Heart left ventricle (tissue), 13 donors: ENCODE measurements around the gene CDC42.

Experiments
- POLR2A ChIP-seq, 2 donors: fragments of 450-650 bp; IDR thresholded peaks; one replicate each; pipeline ENCODE4 v1.6.1; 2017; ENCODE audit warnings: antibody characterized with exemption in 2 of 2, mild to moderate bottlenecking in 2 of 2, moderate library complexity in 2 of 2
- TF ChIP-seq, protein P1 (sequence below), 12 donors: fragments of 200-600 bp; sonication (generic) in 4 of 12; IDR thresholded peaks; one replicate each; pipeline versions ENCODE4 v1.5.0 to v1.8.0; 2018 to 2022; ENCODE audit warnings: antibody characterized with exemption in 12 of 12, mild to moderate bottlenecking in 5 of 12
- donor health status: ischemic (EF 13 %, LVEDD 7.1; RV severe dilation, severe dysfunction).
- donor health status: DM: no; HTN: yes; CAD: no.
- donor health status: DM: no; HTN: no; CAD: no.
- donor health status: ischemic (EF 25% LVEDD 6.9; RV normal size, moderate dysfunction).
- donor health status: ischemic (EF 25% LVEDD 5.7; RV mildly dilated, moderate dysfunction).
- donor health status: ischemic (EF 35%, LVEDD 5.7; RV mildly dilated, moderate dysfunction).
- donor health status: nonischemic (EF 11% LVEDD 7.7; RV severe dilation, severe dysfunction).
- donor health status: DM: yes; HTN: yes; CAD: no.
- donor health status: PGD.
- donor health status: ischemic (EF 29% LVEDD 5.4; RV normal size, mild dysfunction).
- donor health status: nonischemic (EF 23%, LVEDD 6.1; RV moderate dilation, normal function).

DNA sequence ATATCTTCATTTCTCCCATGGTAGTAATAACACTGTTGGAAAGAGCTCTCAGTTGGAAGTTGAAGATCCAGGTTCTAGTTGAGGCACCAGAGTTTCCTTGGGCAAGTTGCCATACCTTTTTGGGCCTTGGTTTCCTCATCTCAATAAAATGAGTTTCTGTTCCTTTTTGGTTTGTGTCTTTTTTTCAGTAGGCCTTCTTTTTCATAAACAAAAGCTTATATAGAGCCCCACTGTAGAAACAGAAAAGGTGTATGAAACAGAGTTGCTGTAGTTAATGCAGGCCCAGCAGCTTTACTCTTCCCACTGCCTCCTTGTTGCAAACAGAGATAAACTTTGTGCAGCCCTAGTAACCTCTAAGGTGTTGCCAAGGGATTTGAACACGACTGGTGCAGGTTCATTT lies 48.7 kb downstream of the CDC42 start:
- TF ChIP-seq, protein P1, sequence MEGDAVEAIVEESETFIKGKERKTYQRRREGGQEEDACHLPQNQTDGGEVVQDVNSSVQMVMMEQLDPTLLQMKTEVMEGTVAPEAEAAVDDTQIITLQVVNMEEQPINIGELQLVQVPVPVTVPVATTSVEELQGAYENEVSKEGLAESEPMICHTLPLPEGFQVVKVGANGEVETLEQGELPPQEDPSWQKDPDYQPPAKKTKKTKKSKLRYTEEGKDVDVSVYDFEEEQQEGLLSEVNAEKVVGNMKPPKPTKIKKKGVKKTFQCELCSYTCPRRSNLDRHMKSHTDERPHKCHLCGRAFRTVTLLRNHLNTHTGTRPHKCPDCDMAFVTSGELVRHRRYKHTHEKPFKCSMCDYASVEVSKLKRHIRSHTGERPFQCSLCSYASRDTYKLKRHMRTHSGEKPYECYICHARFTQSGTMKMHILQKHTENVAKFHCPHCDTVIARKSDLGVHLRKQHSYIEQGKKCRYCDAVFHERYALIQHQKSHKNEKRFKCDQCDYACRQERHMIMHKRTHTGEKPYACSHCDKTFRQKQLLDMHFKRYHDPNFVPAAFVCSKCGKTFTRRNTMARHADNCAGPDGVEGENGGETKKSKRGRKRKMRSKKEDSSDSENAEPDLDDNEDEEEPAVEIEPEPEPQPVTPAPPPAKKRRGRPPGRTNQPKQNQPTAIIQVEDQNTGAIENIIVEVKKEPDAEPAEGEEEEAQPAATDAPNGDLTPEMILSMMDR (IDR thresholded peaks at IDR 0.05) = no peak
- no peak for TF ChIP-seq POLR2A (IDR thresholded peaks at IDR 0.05)
